Measurements from ENCODE around the gene COX7A2.
A peak's percentile ranks its signal among the peaks of the same experiment; 100 is the strongest.

GRCh38 chr6:75213732-75214131, 29.9 kb downstream of the COX7A2 start:
- TF ChIP-seq CTCF (IDR thresholded peaks at IDR 0.05 in 2 of 3, conservative IDR thresholded peaks at IDR 0.05 in 1 of 3; ENCODE audit: borderline replicate concordance in 1 of 3, insufficient read depth in 1 of 3, low read depth in 2 of 3, low read length in 2 of 3) (peak in 1 of 3 experiments; percentile 36; a peak in 2 of 6 replicates), EZH2 (IDR thresholded peaks at IDR 0.05) (no peak), REST (IDR thresholded peaks at IDR 0.05; ENCODE audit: low read depth) (no peak), POLR2AphosphoS5 (IDR thresholded peaks at IDR 0.05; ENCODE audit: low read depth, low read length) (no peak), YY1 (IDR thresholded peaks at IDR 0.05; ENCODE audit: extremely low read depth, insufficient replicate concordance, low read depth, low read length) (no peak), SIN3A (IDR thresholded peaks at IDR 0.05; ENCODE audit: low read depth) (no peak), SP1 (IDR thresholded peaks at IDR 0.05; ENCODE audit: low read depth) (no peak), FOSL1 (IDR thresholded peaks at IDR 0.05; ENCODE audit: low read depth) (no peak), POLR2A (IDR thresholded peaks at IDR 0.05; ENCODE audit: borderline replicate concordance, extremely low read depth, insufficient read depth, insufficient read length) (no peak), ZNF274 (IDR thresholded peaks at IDR 0.05; ENCODE audit: low read depth, low read length) (no peak)
- TF ChIP-seq, protein P1, sequence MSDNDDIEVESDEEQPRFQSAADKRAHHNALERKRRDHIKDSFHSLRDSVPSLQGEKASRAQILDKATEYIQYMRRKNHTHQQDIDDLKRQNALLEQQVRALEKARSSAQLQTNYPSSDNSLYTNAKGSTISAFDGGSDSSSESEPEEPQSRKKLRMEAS (IDR thresholded peaks at IDR 0.05): no peak
